HG03442 (cell line): ENCODE results near the gene ZNF709.
"Not testable (repeated sequence)": the region's sequence is repeated elsewhere in the genome, so short reads cannot be mapped to it uniquely, and the experiment has no call there.

ENCODE experiments used
- ATAC-seq: cut with Tn5 transposase; IDR thresholded peaks from one replicate; pipeline ENCODE4 v1.9.1; 2021; ENCODE audit warnings: mild to moderate bottlenecking, moderate library complexity; ENCODE audit not compliant: unreplicated experiment

ZNF709 gene

GRCh38 chr19:12453495-12453894 is 31.1 kb downstream of the ZNF709 start:
- ATAC-seq = no peak

GRCh38 chr19:12450844-12451243 is 33.8 kb downstream of the ZNF709 start:
- ATAC-seq = no peak

DNA sequence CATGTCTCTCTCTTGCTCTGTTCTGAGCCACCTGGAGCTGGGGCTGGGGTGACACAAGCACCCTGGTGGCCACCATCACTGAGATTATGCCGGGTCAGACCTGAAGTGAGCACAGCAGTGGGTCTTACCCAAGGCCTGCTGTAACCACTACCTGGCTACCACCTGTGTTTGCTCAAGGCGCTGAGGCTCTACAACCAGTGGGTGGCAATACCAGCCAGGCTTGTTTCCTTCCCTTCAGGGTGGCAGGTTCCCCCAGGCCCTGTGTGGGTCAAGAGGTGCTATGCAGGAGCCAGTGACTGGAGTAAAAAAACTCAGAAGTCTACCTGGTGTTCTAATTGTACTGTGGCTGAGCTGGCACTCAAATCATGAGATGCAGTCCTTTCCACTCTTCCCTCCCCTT is 35.8 kb downstream of the ZNF709 start:
- no peak for ATAC-seq

- peak; percentile 95 for ATAC-seq
Measured at GRCh38 chr19:12440541-12441316, 43.9 kb downstream of the ZNF709 start, which contains the start of gene ZNF443. Gene ZNF443 (minus strand): TSS chr19:12441021. CDS start chr19:12440914, 107 bp downstream.

DNA sequence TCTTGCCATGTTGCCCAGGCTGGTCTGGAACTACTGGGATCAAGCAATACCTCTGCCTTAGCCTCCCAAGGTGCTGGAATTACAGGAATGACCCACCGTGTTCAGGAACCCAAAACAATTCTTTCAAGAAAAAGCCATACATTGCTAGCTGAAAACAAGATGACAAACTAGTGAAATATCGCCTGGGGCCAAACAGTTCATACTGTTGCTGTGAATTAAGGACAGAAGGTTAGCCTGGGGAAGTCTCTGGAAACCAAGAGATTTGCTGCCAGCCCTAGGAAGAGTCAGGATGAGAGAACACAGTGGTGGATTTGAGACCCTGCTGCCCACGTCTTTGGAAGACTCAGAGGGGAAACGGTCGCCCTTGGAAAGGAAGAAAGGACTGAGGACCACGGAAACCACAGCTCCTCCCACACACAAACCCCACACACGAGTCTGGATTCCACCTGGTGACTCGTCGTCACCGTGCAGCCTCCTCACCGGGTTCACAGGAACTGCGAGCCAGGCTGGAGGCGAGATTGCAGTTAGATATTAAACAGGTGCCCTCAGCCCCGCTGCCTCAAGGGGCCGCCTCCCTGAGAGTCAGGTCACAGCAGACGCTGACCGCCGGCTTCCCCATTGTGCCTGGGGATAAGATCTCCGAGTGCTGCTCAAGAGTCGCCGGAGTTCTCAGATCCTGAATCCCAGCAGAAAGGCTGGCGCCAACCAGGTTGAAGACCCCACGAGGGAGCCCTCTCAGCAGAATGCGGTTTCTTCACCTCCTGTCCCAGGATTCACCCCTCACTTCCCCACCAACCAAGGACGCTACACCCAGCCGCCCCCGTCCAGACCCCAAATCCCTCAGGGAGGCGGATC is 44.7 kb downstream of the ZNF709 start:
- ATAC-seq = peak; percentile 6

DNA sequence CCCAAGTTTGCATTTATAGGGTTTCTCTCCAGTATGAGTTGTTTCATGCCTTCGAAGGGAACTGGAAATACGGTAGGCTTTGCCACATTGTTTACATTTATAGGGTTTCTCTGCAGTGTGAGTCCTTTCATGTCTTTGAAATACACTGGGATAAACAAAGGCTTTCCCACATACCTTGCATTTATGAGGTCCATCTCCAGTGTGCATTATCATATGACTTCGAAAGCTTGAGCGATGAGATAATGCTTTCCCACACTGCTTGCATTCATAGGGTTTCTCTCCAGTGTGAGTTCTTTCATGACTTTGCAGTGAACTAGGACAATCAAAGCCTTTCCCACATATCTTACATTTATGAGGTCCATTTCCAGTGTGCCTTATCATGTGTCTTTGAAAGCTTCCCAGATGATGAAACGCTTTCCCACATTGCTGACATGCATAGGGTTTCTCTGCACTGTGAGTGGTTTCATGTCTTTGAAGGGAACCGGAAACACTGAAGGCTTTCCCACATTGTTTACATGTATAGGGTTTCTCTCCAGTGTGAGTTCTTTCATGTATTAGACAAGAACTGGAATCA is 53.8 kb downstream of the ZNF709 start:
- ATAC-seq = not testable (repeated sequence)

DNA sequence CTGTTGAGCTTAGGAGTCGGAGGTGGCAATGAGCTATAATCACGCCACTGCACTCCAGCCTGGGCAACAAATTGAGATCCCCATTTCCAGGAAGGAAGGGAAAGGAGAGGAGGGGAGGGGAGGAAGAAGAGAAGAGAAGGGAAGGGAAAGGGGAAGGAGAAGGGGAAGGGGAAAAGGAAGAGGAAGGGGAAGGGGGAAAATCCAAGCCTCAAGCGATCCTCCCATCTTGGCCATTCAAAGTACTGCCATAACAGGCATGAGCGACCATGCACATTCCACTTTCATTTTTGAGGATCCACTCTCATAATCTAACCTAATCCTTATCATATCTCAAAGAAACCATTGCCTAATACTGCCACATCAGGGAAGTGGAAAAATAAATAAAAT is 58.7 kb downstream of the ZNF709 start:
- ATAC-seq = no peak

- ATAC-seq = no peak
Measured at GRCh38 chr19:12425236-12425887, 59.3 kb downstream of the ZNF709 start.

DNA sequence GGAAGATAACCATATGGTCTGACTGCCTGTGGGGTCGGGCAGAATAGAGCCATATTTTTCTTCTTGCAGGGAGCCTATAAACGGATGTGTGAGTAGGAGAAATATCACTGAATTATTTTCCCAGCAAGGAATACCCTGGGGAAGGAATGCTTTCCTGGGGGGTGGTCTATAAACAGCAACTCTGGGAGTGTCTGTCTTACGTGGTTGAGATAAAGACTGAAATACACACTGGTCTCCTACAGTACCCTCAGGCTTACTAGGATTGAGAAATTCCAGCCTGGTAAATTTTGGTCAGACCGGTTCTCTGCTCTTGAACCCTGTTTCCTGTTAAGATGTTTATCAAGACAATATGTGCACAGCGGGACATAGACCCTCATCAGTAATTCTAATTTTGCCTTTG is 67.3 kb downstream of the ZNF709 start:
- not testable (repeated sequence) for ATAC-seq

DNA sequence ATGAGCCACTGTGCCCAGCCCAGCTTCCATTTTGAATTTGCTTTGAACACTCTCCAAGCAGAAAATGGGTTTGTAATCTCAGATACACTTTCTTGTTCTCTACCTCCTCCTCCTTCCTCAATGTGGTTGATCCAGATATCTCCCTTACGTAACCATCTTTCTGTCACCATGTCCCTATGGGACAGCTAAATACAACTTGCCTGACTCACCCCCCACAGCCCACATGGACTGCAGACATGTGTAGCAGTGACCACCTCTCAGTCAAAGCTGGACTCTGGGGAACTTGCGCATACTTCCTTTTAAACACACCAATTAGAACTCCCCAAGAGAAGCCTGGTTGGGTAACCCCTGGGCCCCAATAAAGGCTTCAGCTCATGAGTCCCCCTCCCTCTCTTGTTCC is 72.7 kb downstream of the ZNF709 start:
- ATAC-seq = no peak
